ENCODE data around the gene OSBPL3.

Gene OSBPL3

GRCh38 chr7:24949884-24950283 lies 30.1 kb downstream of the OSBPL3 start:
- DNase-seq, result no peak

GRCh38 chr7:24948739-24949138 lies 31.2 kb downstream of the OSBPL3 start:
- no peak for DNase-seq

- DNase-seq, result no peak
These were observed 33.5 kb downstream of the OSBPL3 start for GRCh38 chr7:24946467-24946866.

- no peak for DNase-seq
These were observed 34.1 kb downstream of the OSBPL3 start for GRCh38 chr7:24945899-24946298.

GRCh38 chr7:24943096-24943948 lies 36.7 kb downstream of the OSBPL3 start:
- DNase-seq, result no peak

GRCh38 chr7:24942226-24942625 lies 37.8 kb downstream of the OSBPL3 start:
- no peak for DNase-seq

- DNase-seq, result no peak
These were observed 40.6 kb downstream of the OSBPL3 start for GRCh38 chr7:24939416-24939815.

- DNase-seq, result no peak
These were observed 43.7 kb downstream of the OSBPL3 start for GRCh38 chr7:24936121-24936824.

GRCh38 chr7:24933298-24933697 lies 46.7 kb downstream of the OSBPL3 start:
- no peak for DNase-seq

GRCh38 chr7:24932815-24933214 lies 47.2 kb downstream of the OSBPL3 start:
- no peak for DNase-seq

GRCh38 chr7:24932389-24932788 lies 47.6 kb downstream of the OSBPL3 start:
- no peak for DNase-seq

GRCh38 chr7:24931844-24932243 lies 48.1 kb downstream of the OSBPL3 start:
- DNase-seq, result no peak

- DNase-seq, result no peak
These were observed 49.1 kb downstream of the OSBPL3 start for GRCh38 chr7:24930856-24931255.

- DNase-seq, result peak; percentile 33
These were observed 53.1 kb downstream of the OSBPL3 start for GRCh38 chr7:24926623-24927524.

- no peak for DNase-seq
These were observed 55.6 kb downstream of the OSBPL3 start for GRCh38 chr7:24924375-24924774.

GRCh38 chr7:24923172-24923865 lies 56.7 kb downstream of the OSBPL3 start:
- DNase-seq, result peak; percentile 37

- DNase-seq, result no peak
These were observed 57.7 kb downstream of the OSBPL3 start for GRCh38 chr7:24922099-24922773.

GRCh38 chr7:24921362-24921679 lies 58.7 kb downstream of the OSBPL3 start:
- DNase-seq, result peak; percentile 73

- no peak for DNase-seq
These were observed 59.3 kb downstream of the OSBPL3 start for GRCh38 chr7:24920451-24921361.

GRCh38 chr7:24917510-24918239 lies 62.3 kb downstream of the OSBPL3 start:
- peak; percentile 79 for DNase-seq
